GM12878 (cell line): ENCODE results near the gene LIPE. TPM values are rescaled to one million over a fixed set of nuclear protein-coding genes. Genes with fewer than 3 reads are reported as not detected.

Source experiments
- ATAC-seq: fragments of 200-7000 bp; cut with Tn5 transposase; 3 replicates; pipeline ENCODE4 v1.9.1; 2020; ENCODE audit warnings: mild to moderate bottlenecking, moderate library complexity
- BruUV-seq: library from RNA; stranded (reverse); fragments of 400-500 nt; replicated peaks from 2 replicates; lab custom pipeline; 2021; lab: Mats Ljungman, UMichigan
- CTCF ChIA-PET: fragments of 300-600 bp; sonication (Branson Sonifier 250); formaldehyde crosslinking; extraction: SDS; loops from one replicate; lab custom pipeline; 2021; ENCODE audit warnings: inconsistent platforms; lab: Yijun Ruan, JAX
- POLR2A ChIA-PET: fragments of 350-600 bp; formaldehyde crosslinking; extraction: SDS; loops from one replicate; lab custom pipeline; 2021; ENCODE audit warnings: inconsistent platforms; lab: Charles Lee
- RAD21 ChIA-PET: fragments of 300-600 bp; sonication (Branson Sonifier 250); formaldehyde crosslinking; loops from one replicate; lab custom pipeline; 2023; ENCODE audit warnings: antibody characterized with exemption; ENCODE audit not compliant: unreplicated experiment; lab: Charles Lee
- SMC1A ChIA-PET: fragments of 300-600 bp; sonication (Branson Sonifier 250); formaldehyde crosslinking; loops from one replicate; lab custom pipeline; 2023; ENCODE audit not compliant: unreplicated experiment, uncharacterized antibody; lab: Charles Lee
- DNase-seq: peaks from one replicate; pipeline ENCODE4 v3.0.0-alpha.2; 2011; ENCODE audit warnings: low read depth, low spot score
- FAIRE-seq: peaks from 3 replicates; lab custom pipeline; 2011; peaks lifted over from hg19 to GRCh38; lab: Jason Lieb, UNC
- H2AFZ ChIP-seq: 2 replicates; pipeline ENCODE4 v1.6.0; 2011; ENCODE audit warnings: low read depth, low read length, control low read depth; ENCODE audit not compliant: control insufficient read depth
- H3K27ac ChIP-seq: 2 replicates; pipeline ENCODE4 v1.5.1; 2011; ENCODE audit warnings: control low read depth; ENCODE audit not compliant: control insufficient read depth, insufficient read depth
- H3K27me3 ChIP-seq, 2 experiments: replicated peaks in 1 of 2; 2 replicates each; pipeline versions ENCODE4 v1.6.0 to v1.6.1; 2011; ENCODE audit warnings: low read length in 1 of 2; ENCODE audit not compliant: control insufficient read depth in 2 of 2, insufficient read depth in 2 of 2
- H3K36me3 ChIP-seq, 2 experiments: 2 replicates each; pipeline ENCODE4 v1.5.1; 2011; ENCODE audit warnings: low read length in 1 of 2; ENCODE audit not compliant: control insufficient read depth in 2 of 2, insufficient read depth in 2 of 2
- H3K4me1 ChIP-seq: 2 replicates; pipeline ENCODE4 v1.6.1; 2011; ENCODE audit warnings: mild to moderate bottlenecking, low read length, moderate library complexity, mixed read lengths; ENCODE audit not compliant: control insufficient read depth, insufficient read depth
- H3K4me2 ChIP-seq: 2 replicates; pipeline ENCODE4 v1.6.0; 2011; ENCODE audit warnings: control low read depth; ENCODE audit not compliant: control insufficient read depth, insufficient read depth
- H3K4me3 ChIP-seq: fragments of 200-600 bp; sonication (generic); 2 replicates; pipeline ENCODE4 v1.5.1; 2016
- H3K79me2 ChIP-seq: 2 replicates; pipeline ENCODE4 v1.6.0; 2011; ENCODE audit warnings: low read length; ENCODE audit not compliant: control insufficient read depth, insufficient read depth
- H3K9ac ChIP-seq: 2 replicates; pipeline ENCODE4 v1.8.0; 2011; ENCODE audit warnings: low read length, control low read depth, mixed read lengths; ENCODE audit not compliant: control insufficient read depth, insufficient read depth
- H3K9me3 ChIP-seq: replicated peaks from 3 replicates; pipeline ENCODE4 v1.5.1; 2011; ENCODE audit warnings: mild to moderate bottlenecking, low read length; ENCODE audit not compliant: control insufficient read depth, insufficient read depth
- H4K20me1 ChIP-seq: 2 replicates; pipeline ENCODE4 v1.6.0; 2011; ENCODE audit not compliant: control insufficient read depth, insufficient read depth
- ATF7 ChIP-seq: fragments of 450-650 bp; IDR thresholded peaks from 2 replicates; pipeline ENCODE4 v1.6.1; 2016; ENCODE audit warnings: low read depth, mild to moderate bottlenecking
- BCL11A ChIP-seq: IDR thresholded peaks from 2 replicates; pipeline ENCODE4 v1.6.1; 2011; ENCODE audit warnings: low read depth, low read length
- BHLHE40 ChIP-seq, 2 experiments: fragments of 450-650 bp in 1 of 2; IDR thresholded peaks; 2 replicates each; pipeline ENCODE4 v1.6.1; 2011 to 2017; ENCODE audit warnings: low read depth in 2 of 2, borderline replicate concordance in 1 of 2, improper control_type of control experiment in 1 of 2, low read length in 1 of 2, mild to moderate bottlenecking in 1 of 2
- ESRRA ChIP-seq: IDR thresholded peaks from 2 replicates; pipeline ENCODE4 v1.6.1; 2012; ENCODE audit warnings: mild to moderate bottlenecking, low read length, improper control_type of control experiment
- HCFC1 ChIP-seq: fragments of 150-350 bp; IDR thresholded peaks from 2 replicates; pipeline ENCODE4 v1.6.1; 2014; ENCODE audit warnings: low read length
- KDM1A ChIP-seq: fragments of 200-600 bp; sonication (generic); IDR thresholded peaks from 2 replicates; pipeline ENCODE4 v1.6.1; 2016; ENCODE audit warnings: borderline replicate concordance
- LARP7 ChIP-seq: fragments of 450-650 bp; IDR thresholded peaks from 2 replicates; pipeline ENCODE4 v1.6.1; 2017; ENCODE audit warnings: mild to moderate bottlenecking
- MEF2B ChIP-seq: fragments of 450-650 bp; IDR thresholded peaks from 2 replicates; pipeline ENCODE4 v1.6.1; 2018; ENCODE audit warnings: mild to moderate bottlenecking, moderate library complexity; ENCODE audit not compliant: partially characterized antibody, poor library complexity, severe bottlenecking
- PRDM15 ChIP-seq: fragments of 450-650 bp; formaldehyde crosslinking; IDR thresholded peaks from 2 replicates; pipeline ENCODE4 v1.4.0; 2020; ENCODE audit warnings: mild to moderate bottlenecking, moderate library complexity
- SMARCA5 ChIP-seq: fragments of 450-650 bp; IDR thresholded peaks from 2 replicates; pipeline ENCODE4 v1.6.1; 2017; ENCODE audit warnings: mild to moderate bottlenecking
- SMC3 ChIP-seq: IDR thresholded peaks from 2 replicates; pipeline ENCODE4 v1.6.1; 2011; ENCODE audit warnings: low read length, improper control_type of control experiment, borderline replicate concordance
- YBX1 ChIP-seq: fragments of 450-650 bp; IDR thresholded peaks from 2 replicates; pipeline ENCODE4 v1.6.1; 2016; ENCODE audit warnings: antibody characterized with exemption
- YY1 ChIP-seq: IDR thresholded peaks from 2 replicates; pipeline ENCODE4 v1.6.1; 2011; ENCODE audit warnings: low read depth, mild to moderate bottlenecking, low read length
- WGBS: methylation state at CpG from one replicate; pipeline ENCODE4 v1.1.6; 2016; ENCODE audit warnings: low lambda C conversion rate; ENCODE audit not compliant: insufficient replicate concordance, insufficient coverage; ENCODE audit errors: missing lambda C conversion rate; 5-methylcytosine and 5-hydroxymethylcytosine counted together
- in situ Hi-C: fragments of 300-500 bp; cut with MboI; formaldehyde crosslinking; loops from 9 replicates; pipeline ENCODE4 v1.14.3; 2018; ENCODE audit warnings: mixed read lengths
- intact Hi-C: fragments of 100-400 bp; cut with micrococcal nuclease; formaldehyde crosslinking; loops from one replicate; pipeline ENCODE4 v1.14.2; 2022; ENCODE audit not compliant: unreplicated experiment
- polyA plus RNA-seq, 11 experiments: library from polyadenylated mRNA; depleted of rRNA in 4 of 11; unstranded in 6 of 11; stranded (reverse) in 5 of 11; fragments of >200 nt; fragmentation: Nextera tagmentation in 4 of 11; fragmentation: Illumina TruSeq in 1 of 11; extraction: Ambion mirVana in 4 of 11; extraction: Trizol in 1 of 11; gene quantifications; 1 replicate in 1 of 11; 2 replicates in 10 of 11; pipeline versions ENCODE4 v1.2.1 to v1.2.3, GENCODE V29; 2011 to 2016; ENCODE audit warnings: inconsistent platforms in 2 of 11, missing spikeins in 2 of 11, low read depth in 1 of 11
- total RNA-seq, 4 experiments: library from RNA; depleted of rRNA in 3 of 4; stranded (reverse); fragments of >200 nt in 3 of 4; fragmentation: Illumina TruSeq in 1 of 4; extraction: Trizol in 1 of 4; gene quantifications; 2 replicates each; pipeline versions ENCODE4 v1.2.1 to v1.2.3, GENCODE V29; 2013 to 2021
- TF ChIP-seq, protein P1 (sequence below): fragments of 450-650 bp; IDR thresholded peaks from 2 replicates; pipeline ENCODE4 v1.6.1; 2017; ENCODE audit warnings: low read depth, mild to moderate bottlenecking, moderate library complexity
- TF ChIP-seq, protein P2 (sequence below), 3 experiments: IDR thresholded peaks in 2 of 3; conservative IDR thresholded peaks in 1 of 3; 2 replicates each; pipeline ENCODE4 v1.5.1; 2011; ENCODE audit warnings: low read depth in 3 of 3, low read length in 3 of 3, mild to moderate bottlenecking in 3 of 3, control low read depth in 2 of 3, moderate library complexity in 2 of 3, inconsistent platforms in 1 of 3, mixed read lengths in 1 of 3; ENCODE audit not compliant: control insufficient read depth in 2 of 3, insufficient read depth in 1 of 3; ENCODE audit errors: extremely low read depth in 1 of 3

LIPE gene
- total and polyA plus RNA-seq, 10 of the 15 experiments (the other 5 are each of a cell fraction or from before 2014, with no cell fraction given), result 0.02 to 33.3 (median 9.5) TPM

DNA sequence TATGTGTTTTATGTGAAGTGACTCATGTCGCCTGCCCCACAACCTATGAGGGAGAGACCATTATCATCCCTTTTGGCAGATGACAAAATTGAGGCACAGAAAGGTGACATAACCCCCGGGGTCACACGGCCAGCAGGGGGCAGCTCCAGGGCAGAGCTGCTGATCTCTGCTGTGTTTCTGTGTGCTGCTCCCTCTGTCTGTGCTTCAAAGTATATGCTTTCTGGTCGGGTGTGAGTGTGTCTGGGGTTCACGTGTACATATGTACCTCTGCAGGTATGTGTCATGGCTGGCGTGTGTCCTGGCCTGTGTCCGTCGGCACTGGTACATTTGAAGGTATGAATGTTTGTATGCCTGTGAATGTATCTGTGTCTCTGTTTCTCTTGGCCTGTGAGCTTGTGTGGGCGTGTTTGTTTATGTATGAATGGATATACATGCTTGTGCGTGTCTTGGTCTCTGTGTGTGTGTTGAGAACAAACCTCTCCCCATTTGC is 7.1 kb downstream of the LIPE start:
- no peaks in the 10 kb centered on the region for H3K27me3 ChIP-seq
- no peaks in the 10 kb centered on the region for H4K20me1 ChIP-seq
- H3K79me2 ChIP-seq, result peaks cover 4% of the 10 kb centered on the region
- H3K9ac ChIP-seq, result no peak overlapping the region
- H3K4me1 ChIP-seq, result peaks cover 16% of the 10 kb centered on the region
- in situ Hi-C loops (no loop called here), intact Hi-C loops (loop anchor here (1.0 to 5.0 kb wide), 2 partner anchors 13 to 93 kb away; partner anchors contain the start of gene MEGF8)
- 9% methylated on average over 10 of the region's 10 CpGs for WGBS
- no peak overlapping the region for H3K4me3 ChIP-seq
- no peak overlapping the region for H2AFZ ChIP-seq
- no peak overlapping the region for H3K27ac ChIP-seq
- H3K9me3 ChIP-seq, result no peaks in the 10 kb centered on the region
- POLR2A ChIA-PET, result interaction anchor here (0.9 to 2.3 kb wide), 2 partner anchors 14 to 23 kb away, joined by 3 to 5 read pairs; no protein-coding TSS in a partner anchor
- 0 out of 2 replicates have a peak overlapping the region, but pooled peaks have one; percentile 35 for H3K4me2 ChIP-seq
- H3K36me3 ChIP-seq, result no peaks in the 10 kb centered on the region
- SMC1A ChIA-PET, result interaction anchor here (0.6 to 3.5 kb wide), 6 partner anchors 9 to 24 kb away, joined by 3 to 15 read pairs (median 6); no protein-coding TSS in a partner anchor
- no TSS peak for BruUV-seq
- DNase-seq (no peak), FAIRE-seq (peak; percentile 96), ATAC-seq (peak; percentile 71)
- RAD21 ChIA-PET, result interaction anchor here (1.0 to 2.1 kb wide), 6 partner anchors 11 to 30 kb away, joined by 3 to 15 read pairs (median 4); no protein-coding TSS in a partner anchor
- CTCF ChIA-PET, result interaction anchor here (0.5 to 6.8 kb wide), 18 partner anchors 9 to 1005 kb away, joined by 3 to 95 read pairs (median 4); partner anchors contain the start of gene CEACAM1
- TF ChIP-seq, protein P1, sequence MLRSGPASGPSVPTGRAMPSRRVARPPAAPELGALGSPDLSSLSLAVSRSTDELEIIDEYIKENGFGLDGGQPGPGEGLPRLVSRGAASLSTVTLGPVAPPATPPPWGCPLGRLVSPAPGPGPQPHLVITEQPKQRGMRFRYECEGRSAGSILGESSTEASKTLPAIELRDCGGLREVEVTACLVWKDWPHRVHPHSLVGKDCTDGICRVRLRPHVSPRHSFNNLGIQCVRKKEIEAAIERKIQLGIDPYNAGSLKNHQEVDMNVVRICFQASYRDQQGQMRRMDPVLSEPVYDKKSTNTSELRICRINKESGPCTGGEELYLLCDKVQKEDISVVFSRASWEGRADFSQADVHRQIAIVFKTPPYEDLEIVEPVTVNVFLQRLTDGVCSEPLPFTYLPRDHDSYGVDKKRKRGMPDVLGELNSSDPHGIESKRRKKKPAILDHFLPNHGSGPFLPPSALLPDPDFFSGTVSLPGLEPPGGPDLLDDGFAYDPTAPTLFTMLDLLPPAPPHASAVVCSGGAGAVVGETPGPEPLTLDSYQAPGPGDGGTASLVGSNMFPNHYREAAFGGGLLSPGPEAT, result no peak
- TF ChIP-seq BHLHE40 (IDR thresholded peaks at IDR 0.05; ENCODE audit: borderline replicate concordance in 1 of 2, low read depth in 2 of 2, low read length in 1 of 2) (peak; percentile 13 to 58; a peak in 1 of 4 replicates), ATF7 (peak; percentile 77), SMC3 (peak; percentile 76), HCFC1 (0 out of 2 replicates have a peak, but pooled peaks have one; percentile 14), PRDM15 (CRISPR knock-in tag) (no peak), ESRRA (peak; percentile 94; the same call in 1 of the 2 replicates), YBX1 (no peak), MEF2B (peak; percentile 22), KDM1A (no peak), YY1 (peak; percentile 76), LARP7 (no peak), BCL11A (no peak), SMARCA5 (peak; percentile 96)
- TF ChIP-seq, protein P2, sequence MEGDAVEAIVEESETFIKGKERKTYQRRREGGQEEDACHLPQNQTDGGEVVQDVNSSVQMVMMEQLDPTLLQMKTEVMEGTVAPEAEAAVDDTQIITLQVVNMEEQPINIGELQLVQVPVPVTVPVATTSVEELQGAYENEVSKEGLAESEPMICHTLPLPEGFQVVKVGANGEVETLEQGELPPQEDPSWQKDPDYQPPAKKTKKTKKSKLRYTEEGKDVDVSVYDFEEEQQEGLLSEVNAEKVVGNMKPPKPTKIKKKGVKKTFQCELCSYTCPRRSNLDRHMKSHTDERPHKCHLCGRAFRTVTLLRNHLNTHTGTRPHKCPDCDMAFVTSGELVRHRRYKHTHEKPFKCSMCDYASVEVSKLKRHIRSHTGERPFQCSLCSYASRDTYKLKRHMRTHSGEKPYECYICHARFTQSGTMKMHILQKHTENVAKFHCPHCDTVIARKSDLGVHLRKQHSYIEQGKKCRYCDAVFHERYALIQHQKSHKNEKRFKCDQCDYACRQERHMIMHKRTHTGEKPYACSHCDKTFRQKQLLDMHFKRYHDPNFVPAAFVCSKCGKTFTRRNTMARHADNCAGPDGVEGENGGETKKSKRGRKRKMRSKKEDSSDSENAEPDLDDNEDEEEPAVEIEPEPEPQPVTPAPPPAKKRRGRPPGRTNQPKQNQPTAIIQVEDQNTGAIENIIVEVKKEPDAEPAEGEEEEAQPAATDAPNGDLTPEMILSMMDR (IDR thresholded peaks at IDR 0.05 in 2 of 3, conservative IDR thresholded peaks at IDR 0.05 in 1 of 3; ENCODE audit: control insufficient read depth in 2 of 3, extremely low read depth in 1 of 3, insufficient read depth in 1 of 3, low read depth in 3 of 3, low read length in 3 of 3), result peak; percentile 97 to 99 (median 98)
